GM19025 (cell line): ENCODE results near the gene KCNMA1.
"Not testable (repeated sequence)": the region's sequence is repeated elsewhere in the genome, so short reads cannot be mapped to it uniquely, and the experiment has no call there.

ENCODE experiments used
- ATAC-seq: cut with Tn5 transposase; IDR thresholded peaks from one replicate; pipeline ENCODE4 v1.9.1; 2021; ENCODE audit warnings: mild to moderate bottlenecking, low read depth, moderate library complexity; ENCODE audit not compliant: unreplicated experiment

The KCNMA1 gene

DNA sequence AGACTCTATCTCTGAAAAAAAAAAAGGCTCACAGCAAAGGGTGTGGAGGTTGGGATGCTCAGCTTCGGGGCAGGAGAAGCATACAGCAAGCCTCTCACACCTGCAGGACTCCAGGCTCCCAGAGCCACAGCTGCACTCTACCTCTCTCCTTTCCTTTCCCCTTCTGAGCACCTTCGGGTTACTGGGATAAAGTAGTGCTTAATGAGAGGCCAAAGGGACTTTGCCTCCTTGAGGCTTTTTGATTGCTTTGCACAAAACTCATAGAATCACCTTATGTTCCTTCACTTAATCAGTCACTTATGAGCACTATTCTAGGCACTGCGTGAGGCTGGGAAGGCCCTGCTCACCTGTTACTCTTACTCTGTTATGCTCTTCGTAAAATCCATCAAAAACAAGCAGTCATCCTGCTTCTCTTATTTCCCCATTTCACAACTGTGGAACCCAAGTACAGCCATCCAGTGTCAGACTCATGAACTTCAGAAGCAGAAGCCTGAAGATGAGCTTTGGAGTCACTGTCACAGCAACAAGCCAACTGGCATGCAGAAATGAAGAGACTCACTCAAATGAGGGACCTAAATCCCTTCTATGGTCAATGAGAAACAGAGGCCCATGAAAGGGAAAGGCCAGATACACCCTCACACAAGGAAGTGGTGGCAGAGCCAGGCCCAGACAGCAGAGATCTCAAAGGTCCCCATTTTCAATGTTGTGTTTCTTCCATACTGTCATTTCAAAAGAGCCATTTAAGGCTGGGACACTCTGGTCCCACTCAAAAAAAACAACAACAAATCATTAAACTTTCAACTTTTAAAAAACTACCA, 205.4 kb downstream of the KCNMA1 start:
- ATAC-seq, result no peak

DNA sequence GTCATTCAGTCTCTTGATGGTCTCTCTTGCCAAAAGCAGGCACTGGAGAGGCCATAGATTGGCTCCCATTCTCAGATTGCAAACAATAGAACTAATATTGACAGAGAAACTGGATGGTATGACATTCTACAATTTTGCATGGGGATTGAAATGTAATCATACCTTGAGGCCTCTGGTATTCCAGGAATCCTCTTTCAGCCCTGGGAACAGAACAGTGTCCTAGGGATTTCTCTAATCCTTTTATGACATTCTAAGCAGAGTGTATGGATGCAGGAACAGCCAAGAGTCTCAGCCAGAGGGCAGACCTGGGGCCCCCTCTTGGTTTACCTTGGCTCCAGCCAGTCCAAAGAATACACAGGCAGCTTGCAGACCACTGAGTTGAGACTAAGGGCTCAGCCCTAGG, 206.4 kb downstream of the KCNMA1 start:
- ATAC-seq, result no peak

DNA sequence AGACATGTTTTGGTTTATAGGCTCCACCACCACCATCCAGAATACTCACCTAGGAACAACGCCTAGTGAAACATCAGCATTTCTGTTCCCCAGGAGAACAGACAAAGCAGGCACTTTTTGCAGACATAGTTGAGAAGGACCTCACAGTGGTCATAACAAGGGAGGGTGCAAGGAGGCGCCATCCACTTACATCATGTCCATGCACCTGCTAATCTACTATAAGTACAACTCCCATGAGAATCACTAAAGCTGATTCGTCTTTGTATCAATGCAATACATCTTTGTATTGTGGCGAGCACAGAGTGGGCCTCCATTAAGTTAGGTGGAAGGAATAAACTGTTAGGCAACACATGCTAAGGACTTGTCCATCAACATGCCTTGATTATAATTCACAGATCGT, 207.1 kb downstream of the KCNMA1 start:
- no peak for ATAC-seq

DNA sequence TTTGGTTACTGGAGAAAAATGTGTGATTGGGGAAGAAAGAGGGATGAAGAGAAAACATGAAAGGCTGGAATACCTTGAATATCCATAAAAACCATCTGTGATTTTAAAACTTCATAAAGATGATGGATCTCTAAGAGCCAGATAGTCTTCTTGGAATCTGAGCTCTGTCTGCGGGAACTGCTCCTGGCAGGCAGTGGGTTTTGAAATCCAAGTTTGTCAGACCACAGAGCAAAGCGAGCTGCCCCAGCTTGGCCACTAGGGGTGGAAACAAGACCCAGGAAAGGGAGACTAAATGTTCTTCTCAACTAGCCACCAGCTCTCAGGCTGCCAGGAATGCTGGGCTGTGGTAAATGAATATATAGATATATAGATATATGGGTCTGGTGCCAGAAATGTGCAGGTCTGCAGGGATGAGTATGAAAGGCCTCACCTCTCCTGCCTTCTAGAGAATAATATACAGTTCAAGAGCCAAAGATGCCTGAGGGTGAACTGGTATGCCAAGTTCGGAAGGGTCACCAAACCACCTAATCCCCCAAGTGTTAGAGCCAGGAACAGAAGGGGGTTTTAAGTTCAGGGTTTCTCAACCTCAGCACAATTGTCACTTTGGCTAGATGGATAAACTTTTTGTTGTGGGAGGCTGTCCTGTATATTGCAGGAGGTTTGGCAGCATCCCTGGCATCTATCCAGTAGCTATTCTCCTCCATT, 208.8 kb downstream of the KCNMA1 start:
- ATAC-seq, result no peak

DNA sequence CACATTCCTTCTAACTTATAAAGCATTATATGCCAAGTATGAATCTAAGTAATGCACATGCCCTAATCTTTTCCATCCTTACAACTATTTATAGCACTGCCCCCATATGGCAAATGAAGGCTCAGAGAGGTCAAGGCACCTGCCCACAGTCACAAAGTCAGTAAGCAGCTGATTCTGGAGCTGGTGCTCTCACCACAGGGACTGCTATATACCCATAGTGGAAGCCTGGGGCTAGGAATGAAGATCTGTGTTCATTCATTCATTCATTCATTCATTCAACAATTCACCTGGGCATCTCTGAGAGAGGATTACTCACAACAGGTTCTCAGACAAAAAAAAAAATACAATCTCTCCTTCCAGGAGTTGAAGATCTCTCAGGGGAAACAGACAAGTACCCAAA, 213.4 kb downstream of the KCNMA1 start:
- no peak for ATAC-seq

DNA sequence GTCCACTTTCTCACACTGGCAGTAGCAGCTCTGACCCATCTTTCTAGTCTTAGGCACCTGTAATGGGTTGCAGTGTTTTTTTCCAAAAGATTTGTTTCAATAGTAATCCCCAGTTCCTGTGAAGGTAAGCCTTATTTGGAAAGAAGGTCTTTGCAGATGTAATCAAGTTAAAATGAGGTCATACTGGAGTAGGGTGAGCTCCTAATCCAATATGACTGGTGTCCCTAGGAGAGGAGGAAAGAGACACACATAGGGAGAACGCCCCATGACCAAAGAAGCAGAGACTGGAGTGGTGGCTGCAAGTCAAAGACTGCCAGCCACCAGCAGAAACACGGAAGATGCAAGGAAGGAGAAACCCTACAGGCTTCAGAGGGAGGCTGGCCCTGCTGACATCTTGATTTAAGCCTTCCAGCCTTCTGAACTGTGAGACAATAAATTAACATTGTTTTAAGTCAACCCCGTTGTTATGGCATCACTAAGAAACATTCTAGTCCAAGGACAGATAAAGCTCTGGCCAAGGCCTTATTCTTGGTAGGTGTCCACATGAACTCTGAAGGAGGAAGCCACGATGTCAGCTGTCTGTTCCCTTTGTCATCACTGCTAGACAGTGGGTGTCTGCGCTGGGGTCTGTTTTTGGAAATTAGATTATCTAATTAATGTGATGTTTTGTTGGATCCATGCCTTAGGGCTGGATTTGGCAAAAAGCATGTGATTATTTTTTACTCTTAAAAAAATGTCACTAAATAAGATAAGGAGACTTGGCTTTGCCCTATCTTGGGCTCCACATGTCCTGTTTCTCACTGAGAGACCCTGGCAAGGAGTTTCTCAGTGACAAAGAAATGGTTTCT, 214.9 kb downstream of the KCNMA1 start:
- ATAC-seq, result no peak

DNA sequence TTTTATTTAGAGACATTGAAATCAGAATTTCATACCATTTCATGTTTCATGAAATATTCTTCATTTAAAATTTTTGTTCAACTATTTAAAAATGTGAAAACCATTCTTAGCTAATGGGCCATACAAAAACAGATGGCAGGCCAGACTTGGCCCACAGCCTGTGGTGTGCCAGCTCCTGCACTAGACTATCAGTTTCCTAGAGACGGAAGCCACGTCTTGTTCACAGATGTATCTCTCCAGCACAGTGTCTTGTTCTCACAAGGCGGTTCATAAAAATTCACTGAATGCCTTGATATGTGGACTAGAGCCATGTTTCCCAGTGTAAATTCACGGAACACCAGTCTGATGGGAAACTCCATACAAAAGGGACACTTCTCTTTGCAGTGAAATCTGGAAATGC, 216.0 kb downstream of the KCNMA1 start:
- ATAC-seq, result no peak

DNA sequence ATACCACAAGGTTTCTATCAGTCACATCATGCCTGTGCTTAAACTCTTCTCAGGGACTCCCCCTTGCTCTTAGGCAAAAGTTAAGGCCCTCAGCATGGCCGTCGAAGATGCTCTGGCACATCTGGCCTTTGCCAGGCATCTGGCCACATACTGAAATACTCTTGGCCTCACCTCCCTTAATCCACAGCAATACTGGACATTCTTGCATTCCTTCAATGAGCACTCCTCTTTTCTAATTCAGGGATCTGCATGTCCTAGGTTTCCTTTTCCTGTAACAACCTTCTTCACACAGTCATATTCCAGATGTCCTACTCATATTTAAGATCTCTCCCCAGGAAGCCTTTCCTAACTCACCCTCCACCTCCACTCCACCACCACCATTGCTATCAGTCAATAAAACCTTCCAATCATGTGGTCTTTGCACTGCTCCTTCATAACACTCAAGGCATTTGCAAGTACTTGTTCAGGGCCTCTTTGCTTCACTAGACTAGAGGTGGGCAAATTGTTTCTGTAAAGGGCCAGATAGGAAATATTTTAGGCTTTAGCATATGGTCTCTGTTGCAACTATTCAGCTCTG, 216.6 kb downstream of the KCNMA1 start:
- ATAC-seq, result no peak

DNA sequence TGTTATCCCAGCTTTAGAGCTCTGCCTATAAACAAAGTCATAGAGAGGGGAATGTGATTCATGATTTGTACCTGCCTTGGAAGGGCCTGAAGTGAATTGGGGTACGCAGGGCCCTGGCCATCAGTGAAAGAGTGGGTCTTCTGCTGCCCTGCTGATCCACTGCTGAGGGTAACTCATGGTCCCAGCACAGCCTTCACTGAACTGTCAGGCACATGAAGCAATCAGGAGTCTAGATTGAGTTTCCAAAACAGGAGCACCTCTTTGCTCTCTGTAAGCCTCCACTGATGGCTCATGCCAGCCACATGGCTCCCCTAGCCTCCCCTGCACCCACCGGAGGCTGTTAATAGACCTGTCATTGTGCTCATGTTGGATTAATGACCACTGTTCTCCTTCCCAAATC, 217.6 kb downstream of the KCNMA1 start:
- ATAC-seq, result no peak

DNA sequence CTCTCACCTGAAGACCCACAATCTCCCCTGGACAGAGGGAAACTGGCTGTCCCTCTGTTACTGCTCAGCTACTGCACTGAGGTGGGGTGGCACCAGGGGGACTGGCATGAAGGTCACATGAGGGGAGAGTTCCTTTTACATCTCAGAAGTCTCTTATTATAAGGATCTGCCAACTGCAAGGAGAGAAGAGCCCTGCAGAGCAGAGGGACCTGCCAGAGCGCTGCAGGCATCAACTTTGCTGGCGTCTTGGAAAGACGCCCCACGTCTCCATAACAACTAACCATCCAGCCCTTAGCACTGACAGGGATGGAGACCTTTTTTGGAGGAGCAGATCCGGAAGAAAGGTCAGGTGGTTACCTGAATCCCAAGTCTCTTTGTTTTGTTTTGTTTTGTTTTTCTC, 218.6 kb downstream of the KCNMA1 start:
- no peak for ATAC-seq

DNA sequence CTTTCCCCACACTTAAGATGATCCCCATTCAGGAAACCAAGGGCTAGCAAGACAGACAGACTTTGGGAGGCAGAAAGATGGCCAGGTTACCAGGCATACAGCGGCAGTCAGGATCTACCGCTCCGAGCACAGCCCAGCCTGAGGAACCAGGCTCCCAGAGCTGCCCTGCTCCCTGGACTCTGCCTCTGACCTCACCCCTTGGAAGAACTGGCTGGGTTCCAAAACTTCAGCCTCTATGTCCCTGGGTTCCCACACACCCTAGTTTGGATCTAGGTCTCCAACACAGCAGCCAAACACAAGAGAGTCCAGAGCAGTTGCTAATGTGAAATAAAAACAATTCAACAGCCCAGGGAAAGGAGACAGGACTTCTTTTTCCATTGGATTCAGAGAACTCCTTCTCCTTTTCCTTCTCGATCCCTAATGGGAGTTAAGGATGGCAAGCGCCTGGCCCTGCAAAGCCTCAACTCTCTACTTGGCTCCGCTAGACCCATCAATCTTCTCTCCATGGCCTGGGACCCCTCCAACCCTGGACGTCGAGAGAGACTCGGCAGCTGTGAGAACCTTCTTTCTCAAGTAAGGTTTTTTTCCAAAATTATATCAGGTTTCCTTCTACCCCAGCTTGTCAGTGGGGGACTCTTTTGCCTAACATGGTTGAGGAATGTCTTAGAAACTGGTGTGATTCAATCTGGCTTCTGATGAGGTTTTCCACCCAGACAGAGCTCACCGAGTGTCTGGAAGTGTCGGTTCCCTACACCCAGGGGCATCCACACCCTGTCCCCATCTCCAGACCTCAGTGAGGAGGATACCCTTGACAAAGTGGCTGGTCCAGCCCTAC, 219.6 kb downstream of the KCNMA1 start:
- ATAC-seq, result no peak

DNA sequence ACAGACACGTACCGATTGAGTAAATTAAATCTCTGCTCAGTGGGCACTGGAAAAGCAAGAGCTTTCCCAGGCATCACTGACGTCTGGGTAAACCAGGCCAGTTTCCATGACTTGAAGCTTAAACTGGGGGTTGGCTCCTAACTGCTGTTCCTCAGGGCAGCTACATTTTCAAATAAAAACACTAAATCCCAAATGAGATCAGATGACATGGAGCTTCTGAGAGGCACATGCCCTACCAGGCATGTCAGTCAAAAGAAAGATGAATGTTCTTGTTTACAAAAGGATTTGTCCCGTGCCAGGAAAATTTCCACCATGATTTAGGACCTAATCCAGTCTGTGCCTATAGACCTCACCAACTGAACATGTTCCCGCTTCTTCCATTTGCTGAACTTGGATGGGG, 220.2 kb downstream of the KCNMA1 start:
- no peak for ATAC-seq

DNA sequence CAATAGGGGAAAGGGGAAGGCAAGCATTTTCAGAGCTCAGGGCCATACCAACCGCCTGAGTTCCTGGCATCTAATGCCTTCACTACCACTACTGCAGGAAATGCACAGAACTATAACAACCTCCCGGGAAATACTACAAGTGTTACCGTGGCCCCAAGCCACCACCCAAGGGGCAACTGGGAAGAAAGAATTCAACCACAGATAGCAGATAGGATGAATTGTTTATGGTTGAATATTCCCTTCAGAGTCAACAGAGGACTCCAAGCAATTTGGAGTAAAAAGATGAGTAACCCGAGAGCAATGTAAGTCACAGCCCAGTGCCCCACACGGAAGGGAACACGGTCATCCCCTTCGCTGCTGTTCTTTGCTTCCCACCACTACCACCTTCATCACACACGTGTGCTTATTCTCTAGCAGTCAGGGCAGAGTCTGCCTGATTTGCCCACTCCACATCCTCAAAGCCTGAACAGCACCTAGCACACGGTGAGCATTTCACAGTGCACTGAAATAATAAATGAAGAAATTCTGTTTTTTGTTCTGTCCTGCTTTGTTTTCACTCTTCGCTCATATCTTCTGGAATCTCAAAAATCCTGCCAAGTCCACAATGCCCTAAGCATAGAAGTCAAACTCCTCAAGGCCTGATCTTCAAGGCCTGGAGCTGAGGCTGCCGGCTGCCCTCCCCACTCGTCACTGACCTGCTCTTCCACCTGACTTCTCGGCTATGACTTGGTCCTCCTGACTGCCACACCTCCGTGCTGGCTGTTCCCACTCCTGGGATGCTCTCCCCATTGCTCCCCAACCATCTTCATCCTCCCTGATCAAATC, 221.1 kb downstream of the KCNMA1 start:
- no peak for ATAC-seq

DNA sequence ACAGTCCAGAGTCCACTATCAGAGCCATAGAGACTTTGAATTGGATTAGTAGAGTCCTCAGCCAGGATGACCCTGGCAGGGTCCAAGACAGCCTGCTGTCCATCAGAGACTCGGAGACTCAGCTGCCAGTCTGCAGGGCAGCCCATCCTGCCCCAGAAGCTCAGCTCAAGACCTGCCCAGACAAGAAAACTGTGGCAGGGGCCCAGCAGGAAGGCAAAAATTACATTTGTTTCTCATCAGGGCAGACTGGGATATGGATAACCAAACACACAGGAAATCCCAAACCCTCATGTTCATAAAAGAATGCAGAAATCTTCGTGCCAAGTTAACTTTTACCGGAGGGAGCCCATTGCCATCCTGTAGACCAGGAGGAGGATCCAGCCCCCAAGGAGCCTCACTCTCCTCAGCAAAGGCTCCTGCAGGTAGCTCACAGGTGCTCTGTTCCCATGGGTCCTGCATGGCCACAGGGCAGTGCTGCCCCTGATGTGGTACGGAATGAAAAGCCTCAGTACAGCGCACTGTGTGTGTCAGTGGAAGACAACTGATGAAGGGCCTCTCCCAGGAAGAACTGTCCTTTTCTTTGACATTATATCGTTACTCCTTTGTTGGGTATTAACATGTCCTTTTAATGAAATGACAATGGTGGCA, 222.2 kb downstream of the KCNMA1 start:
- no peak for ATAC-seq

DNA sequence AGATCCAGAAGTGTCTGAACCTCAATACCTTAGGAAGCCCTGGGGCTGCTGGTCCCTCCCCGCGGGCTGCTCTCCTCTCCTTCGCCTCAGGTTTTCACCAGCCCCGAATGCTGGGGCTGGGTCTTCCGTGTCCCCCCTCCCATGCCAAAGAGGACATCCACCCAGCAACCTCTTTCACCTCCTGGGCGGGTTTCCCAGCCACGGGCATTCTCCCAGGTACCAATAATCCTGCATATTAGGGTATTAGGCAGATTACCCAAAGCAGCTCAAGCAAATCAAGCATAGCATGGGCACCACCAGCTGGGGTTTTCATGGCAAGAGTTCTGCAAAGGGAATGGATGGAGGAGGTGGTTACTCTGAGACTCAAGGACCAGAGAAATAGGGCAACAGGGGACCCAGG, 224.4 kb downstream of the KCNMA1 start:
- no peak for ATAC-seq

DNA sequence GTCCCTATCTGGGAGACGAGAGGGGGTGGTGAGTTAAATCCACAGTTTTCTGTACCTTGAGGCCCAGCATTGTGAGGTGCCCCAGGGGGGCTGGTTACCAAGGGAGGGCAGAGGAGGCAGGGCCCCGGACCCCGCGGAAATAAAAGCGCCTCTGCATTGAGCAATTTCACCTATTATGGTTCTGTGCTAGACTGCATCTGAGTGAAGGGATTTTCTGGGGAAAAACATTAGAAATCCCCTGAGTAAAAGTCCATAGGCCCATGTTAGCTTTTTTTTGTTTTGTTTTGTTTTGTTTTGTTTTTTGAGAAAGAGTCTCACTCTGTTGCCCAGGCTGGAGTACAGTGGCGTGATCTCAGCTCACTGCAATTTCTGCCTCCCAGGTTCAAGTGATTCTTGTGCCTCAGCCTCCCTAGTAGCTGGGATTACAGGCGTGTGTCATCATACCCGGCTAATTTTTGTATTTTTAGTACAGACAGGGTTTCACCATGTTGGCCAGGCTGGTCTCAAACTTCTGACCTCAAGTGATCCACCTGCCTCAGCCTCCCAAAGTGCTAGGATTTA, 225.0 kb downstream of the KCNMA1 start:
- not testable (repeated sequence) for ATAC-seq

DNA sequence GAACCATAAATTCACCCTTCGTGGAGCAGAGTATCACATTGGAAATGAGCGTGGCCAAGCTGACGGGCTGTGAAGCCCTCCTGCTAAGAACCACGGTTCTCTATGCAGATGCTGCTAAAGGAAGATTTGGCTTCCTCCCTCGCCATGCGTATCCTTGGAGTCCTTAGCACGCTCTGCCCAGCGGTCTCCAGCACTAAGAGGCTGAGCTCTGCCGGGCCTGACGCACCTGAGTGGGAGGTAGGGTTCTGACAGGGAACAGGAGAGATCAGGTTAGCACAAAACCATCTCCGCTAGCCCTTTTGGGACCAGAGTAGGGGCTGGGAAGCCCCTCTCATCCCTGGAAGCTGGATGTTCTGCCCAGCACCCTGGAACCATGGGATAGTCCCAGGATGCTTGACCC, 225.8 kb downstream of the KCNMA1 start:
- ATAC-seq, result no peak

DNA sequence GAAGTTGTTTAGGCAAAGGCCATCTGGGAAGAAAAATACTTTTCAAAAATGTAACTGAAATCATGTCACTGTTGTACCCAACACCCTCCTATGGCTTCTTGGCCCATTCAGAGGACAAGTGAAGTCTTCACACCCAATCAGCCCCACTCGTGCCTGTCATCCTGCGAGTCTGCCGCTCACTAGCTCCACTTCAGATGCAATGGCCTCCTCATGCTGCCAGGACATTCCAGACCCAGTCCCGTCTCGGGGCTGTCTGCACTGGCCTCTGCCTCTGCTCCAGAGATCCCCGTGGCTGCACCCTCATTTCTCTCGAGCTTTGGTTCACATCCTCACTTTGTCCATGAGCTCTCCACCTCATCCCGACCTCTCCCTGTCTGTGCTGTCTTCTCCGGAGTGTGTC, 227.1 kb downstream of the KCNMA1 start:
- no peak for ATAC-seq
